ENCODE measurements around the gene ABHD12. TPM values are rescaled to one million over a fixed set of nuclear protein-coding genes. Genes with fewer than 3 reads are reported as not detected.

Gene ABHD12
- total RNA-seq, 1 donor from 2014 or later, result 27.7 TPM

- no peak for DNase-seq
Observed at GRCh38 chr20:25380945-25381614, 9.6 kb downstream of the ABHD12 start.

GRCh38 chr20:25378884-25379733 is 11.5 kb downstream of the ABHD12 start:
- DNase-seq, result no peak

- no peak for DNase-seq
Observed at GRCh38 chr20:25378189-25378883, 12.3 kb downstream of the ABHD12 start.

- DNase-seq, result no peak
Observed at GRCh38 chr20:25376886-25377285, 13.7 kb downstream of the ABHD12 start.

- no peak for DNase-seq
Observed at GRCh38 chr20:25376236-25376635, 14.4 kb downstream of the ABHD12 start.

- DNase-seq, result no peak
Observed at GRCh38 chr20:25374842-25375241, 15.8 kb downstream of the ABHD12 start.

- DNase-seq, result peak; percentile 14
Observed at GRCh38 chr20:25372584-25373336, 17.9 kb downstream of the ABHD12 start.

GRCh38 chr20:25369971-25370370 is 20.7 kb downstream of the ABHD12 start:
- DNase-seq, result no peak

- DNase-seq, result no peak
Observed at GRCh38 chr20:25369529-25369928, 21.1 kb downstream of the ABHD12 start.

GRCh38 chr20:25368976-25369375 is 21.7 kb downstream of the ABHD12 start:
- no peak for DNase-seq

- no peak for DNase-seq
Observed at GRCh38 chr20:25368526-25368925, 22.1 kb downstream of the ABHD12 start.

- no peak for DNase-seq
Observed at GRCh38 chr20:25364879-25365699, 25.5 kb downstream of the ABHD12 start.

- DNase-seq, result no peak
Observed at GRCh38 chr20:25364180-25364788, 26.4 kb downstream of the ABHD12 start.

GRCh38 chr20:25361287-25361683 is 29.4 kb downstream of the ABHD12 start:
- DNase-seq, result peak; percentile 25

GRCh38 chr20:25360631-25361286 is 29.9 kb downstream of the ABHD12 start:
- peak; percentile 64 for DNase-seq

- no peak for DNase-seq
Observed at GRCh38 chr20:25356271-25356933, 34.2 kb downstream of the ABHD12 start.

GRCh38 chr20:25355866-25356265 is 34.8 kb downstream of the ABHD12 start:
- no peak for DNase-seq

GRCh38 chr20:25355011-25355595 is 35.5 kb downstream of the ABHD12 start:
- DNase-seq, result no peak

Measured in dermis blood vessel endothelial cell (primary cell).